SK-N-SH treated with all-trans-retinoic acid at 6 μM for 48 hours (cell line): Measurements from ENCODE around the gene FCHO1.

Source experiments
- ARNTL ChIP-seq: fragments of 450-650 bp; formaldehyde crosslinking; IDR thresholded peaks from 2 replicates; pipeline ENCODE4 v1.5.0; 2020; ENCODE audit warnings: low read depth, mild to moderate bottlenecking, moderate library complexity, borderline replicate concordance
- BACH2 ChIP-seq: fragments of 250-450 bp; sonication (Bioruptor Pico); IDR thresholded peaks from 2 replicates; pipeline ENCODE4 v1.9.0; 2021; ENCODE audit warnings: mild to moderate bottlenecking, borderline replicate concordance
- CREB5 ChIP-seq: fragments of 250-450 bp; sonication (Bioruptor Pico); IDR thresholded peaks from 2 replicates; pipeline ENCODE4 v1.5.1; 2020; ENCODE audit warnings: low read depth, mild to moderate bottlenecking, moderate library complexity
- CSDC2 ChIP-seq: fragments of 250-450 bp; sonication (Bioruptor Pico); IDR thresholded peaks from 2 replicates; pipeline ENCODE4 v1.5.0; 2020; ENCODE audit warnings: mild to moderate bottlenecking, moderate library complexity
- ISL1 ChIP-seq: fragments of 250-450 bp; sonication (Bioruptor Pico); IDR thresholded peaks from 2 replicates; pipeline ENCODE4 v2.1.2; 2022; ENCODE audit warnings: mild to moderate bottlenecking, moderate library complexity
- PPARA ChIP-seq: fragments of 250-450 bp; sonication (Bioruptor Pico); IDR thresholded peaks from 2 replicates; pipeline ENCODE4 v1.5.0; 2020; ENCODE audit warnings: mild to moderate bottlenecking, borderline replicate concordance
- ZFP3 ChIP-seq: fragments of 250-450 bp; sonication (Bioruptor Pico); IDR thresholded peaks from 2 replicates; pipeline ENCODE4 v1.5.0; 2020; ENCODE audit warnings: mild to moderate bottlenecking, moderate library complexity
- ZNF8 ChIP-seq: fragments of 450-650 bp; formaldehyde crosslinking; IDR thresholded peaks from 2 replicates; pipeline ENCODE4 v1.5.0; 2020; ENCODE audit warnings: mild to moderate bottlenecking, moderate library complexity
- TF ChIP-seq, protein P1 (sequence below): fragments of 250-450 bp; sonication (Bioruptor Pico); IDR thresholded peaks from 2 replicates; pipeline ENCODE4 v1.8.0; 2020; ENCODE audit warnings: mild to moderate bottlenecking, moderate library complexity, borderline replicate concordance

DNA sequence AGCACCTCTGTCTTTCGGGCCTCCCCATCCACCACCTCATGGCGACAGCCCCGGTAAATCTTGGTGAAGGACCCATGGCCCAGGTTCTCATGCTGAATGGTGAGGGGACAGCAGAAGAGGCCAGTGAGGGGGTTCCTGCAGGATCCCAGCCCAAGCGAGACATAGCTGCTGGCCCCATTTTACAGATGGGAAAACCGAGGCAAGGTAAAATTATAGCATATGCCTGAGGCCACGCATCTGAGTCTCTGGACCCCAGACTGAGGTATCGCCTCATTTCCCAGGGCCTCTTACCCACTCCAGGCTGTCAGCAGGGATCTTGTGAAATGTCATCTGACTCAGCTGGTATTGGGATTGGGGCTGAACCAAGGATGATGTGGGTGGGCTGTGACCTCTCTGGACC, 86.7 kb downstream of the FCHO1 start:
- TF ChIP-seq CREB5 (CRISPR knock-in tag): no peak
- TF ChIP-seq PPARA (CRISPR knock-in tag): no peak
- TF ChIP-seq, protein P1, sequence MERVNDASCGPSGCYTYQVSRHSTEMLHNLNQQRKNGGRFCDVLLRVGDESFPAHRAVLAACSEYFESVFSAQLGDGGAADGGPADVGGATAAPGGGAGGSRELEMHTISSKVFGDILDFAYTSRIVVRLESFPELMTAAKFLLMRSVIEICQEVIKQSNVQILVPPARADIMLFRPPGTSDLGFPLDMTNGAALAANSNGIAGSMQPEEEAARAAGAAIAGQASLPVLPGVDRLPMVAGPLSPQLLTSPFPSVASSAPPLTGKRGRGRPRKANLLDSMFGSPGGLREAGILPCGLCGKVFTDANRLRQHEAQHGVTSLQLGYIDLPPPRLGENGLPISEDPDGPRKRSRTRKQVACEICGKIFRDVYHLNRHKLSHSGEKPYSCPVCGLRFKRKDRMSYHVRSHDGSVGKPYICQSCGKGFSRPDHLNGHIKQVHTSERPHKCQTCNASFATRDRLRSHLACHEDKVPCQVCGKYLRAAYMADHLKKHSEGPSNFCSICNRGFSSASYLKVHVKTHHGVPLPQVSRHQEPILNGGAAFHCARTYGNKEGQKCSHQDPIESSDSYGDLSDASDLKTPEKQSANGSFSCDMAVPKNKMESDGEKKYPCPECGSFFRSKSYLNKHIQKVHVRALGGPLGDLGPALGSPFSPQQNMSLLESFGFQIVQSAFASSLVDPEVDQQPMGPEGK (CRISPR knock-in tag): no peak
- TF ChIP-seq BACH2: no peak
- TF ChIP-seq ISL1 (CRISPR knock-in tag): no peak
- no peak for TF ChIP-seq ARNTL
- no peak for TF ChIP-seq CSDC2 (CRISPR knock-in tag)
- TF ChIP-seq ZFP3: no peak
- TF ChIP-seq ZNF8 (CRISPR knock-in tag): no peak
